Glutamatergic neuron (in vitro differentiated cells): ENCODE results near the gene JARID2. TPM values are rescaled to one million over a fixed set of nuclear protein-coding genes. Genes with fewer than 3 reads are reported as not detected.

Source experiments
- DNase-seq: peaks from one replicate; pipeline ENCODE4 v3.0.0; 2022
- H3K27ac Mint-ChIP-seq: one replicate; pipeline ENCODE4 v1.8.0; 2020; ENCODE audit warnings: mild to moderate bottlenecking, mixed read lengths, inconsistent platforms; ENCODE audit not compliant: unreplicated experiment
- H3K27me3 Mint-ChIP-seq: one replicate; pipeline ENCODE4 v1.8.0; 2020; ENCODE audit warnings: mild to moderate bottlenecking, moderate library complexity, mixed read lengths, inconsistent platforms; ENCODE audit not compliant: unreplicated experiment
- H3K36me3 Mint-ChIP-seq: one replicate; pipeline ENCODE4 v1.8.0; 2020; ENCODE audit warnings: mild to moderate bottlenecking, mixed read lengths, inconsistent platforms; ENCODE audit not compliant: unreplicated experiment
- H3K4me1 Mint-ChIP-seq: one replicate; pipeline ENCODE4 v1.8.0; 2020; ENCODE audit warnings: mild to moderate bottlenecking, low read depth, mixed read lengths, inconsistent platforms; ENCODE audit not compliant: unreplicated experiment
- H3K4me3 Mint-ChIP-seq: one replicate; pipeline ENCODE4 v1.8.0; 2020; ENCODE audit warnings: mild to moderate bottlenecking, mixed read lengths, inconsistent platforms; ENCODE audit not compliant: unreplicated experiment
- H3K9me3 Mint-ChIP-seq: one replicate; pipeline ENCODE4 v1.8.0; 2020; ENCODE audit warnings: mild to moderate bottlenecking, moderate library complexity, mixed read lengths, inconsistent platforms; ENCODE audit not compliant: unreplicated experiment
- total RNA-seq: library from RNA; stranded (reverse); fragmentation: NEBNext Ultra II Directional; extraction: Animal tissue kit (Norgen Biotek cat#: 25700); gene quantifications from one replicate; pipeline ENCODE4 v1.2.1, GENCODE V29; 2021; ENCODE audit not compliant: unreplicated experiment
- TF ChIP-seq, protein P1 (sequence below): fragments of 200-600 bp; sonication (generic); IDR thresholded peaks from one replicate; pipeline ENCODE4 v1.5.0; 2021; ENCODE audit not compliant: partially characterized antibody, unreplicated experiment

JARID2 gene
- total RNA-seq, 1 donor from 2014 or later = 83.8 TPM

DNA sequence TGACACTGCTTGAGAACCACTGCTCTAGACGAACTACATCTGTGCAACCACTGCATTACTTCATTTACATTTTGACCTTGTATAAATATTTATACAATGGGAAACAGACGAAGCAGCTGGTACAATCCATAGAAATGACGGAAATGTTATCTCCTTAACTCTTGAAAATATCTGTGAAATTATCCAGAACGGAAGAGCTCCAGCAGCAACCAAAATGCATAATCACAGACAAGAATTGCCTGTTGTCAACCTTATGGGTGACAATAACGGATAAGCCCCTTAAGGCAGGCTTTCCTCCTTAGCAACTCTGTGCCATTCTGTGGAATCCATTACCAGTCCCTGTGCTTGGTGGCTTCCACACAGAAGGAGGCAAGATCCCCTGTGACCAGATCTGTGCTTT, 301.5 kb downstream of the JARID2 start:
- TF ChIP-seq, protein P1, sequence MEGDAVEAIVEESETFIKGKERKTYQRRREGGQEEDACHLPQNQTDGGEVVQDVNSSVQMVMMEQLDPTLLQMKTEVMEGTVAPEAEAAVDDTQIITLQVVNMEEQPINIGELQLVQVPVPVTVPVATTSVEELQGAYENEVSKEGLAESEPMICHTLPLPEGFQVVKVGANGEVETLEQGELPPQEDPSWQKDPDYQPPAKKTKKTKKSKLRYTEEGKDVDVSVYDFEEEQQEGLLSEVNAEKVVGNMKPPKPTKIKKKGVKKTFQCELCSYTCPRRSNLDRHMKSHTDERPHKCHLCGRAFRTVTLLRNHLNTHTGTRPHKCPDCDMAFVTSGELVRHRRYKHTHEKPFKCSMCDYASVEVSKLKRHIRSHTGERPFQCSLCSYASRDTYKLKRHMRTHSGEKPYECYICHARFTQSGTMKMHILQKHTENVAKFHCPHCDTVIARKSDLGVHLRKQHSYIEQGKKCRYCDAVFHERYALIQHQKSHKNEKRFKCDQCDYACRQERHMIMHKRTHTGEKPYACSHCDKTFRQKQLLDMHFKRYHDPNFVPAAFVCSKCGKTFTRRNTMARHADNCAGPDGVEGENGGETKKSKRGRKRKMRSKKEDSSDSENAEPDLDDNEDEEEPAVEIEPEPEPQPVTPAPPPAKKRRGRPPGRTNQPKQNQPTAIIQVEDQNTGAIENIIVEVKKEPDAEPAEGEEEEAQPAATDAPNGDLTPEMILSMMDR = no peak
- no peak for DNase-seq
- no peaks in the 10 kb centered on the region for H3K9me3 Mint-ChIP-seq
- H3K27me3 Mint-ChIP-seq = no peaks in the 10 kb centered on the region
- no peak overlapping the region for H3K27ac Mint-ChIP-seq
- peaks cover 4% of the 10 kb centered on the region for H3K4me1 Mint-ChIP-seq
- H3K4me3 Mint-ChIP-seq = no peak overlapping the region
- no peaks in the 10 kb centered on the region for H3K36me3 Mint-ChIP-seq

DNA sequence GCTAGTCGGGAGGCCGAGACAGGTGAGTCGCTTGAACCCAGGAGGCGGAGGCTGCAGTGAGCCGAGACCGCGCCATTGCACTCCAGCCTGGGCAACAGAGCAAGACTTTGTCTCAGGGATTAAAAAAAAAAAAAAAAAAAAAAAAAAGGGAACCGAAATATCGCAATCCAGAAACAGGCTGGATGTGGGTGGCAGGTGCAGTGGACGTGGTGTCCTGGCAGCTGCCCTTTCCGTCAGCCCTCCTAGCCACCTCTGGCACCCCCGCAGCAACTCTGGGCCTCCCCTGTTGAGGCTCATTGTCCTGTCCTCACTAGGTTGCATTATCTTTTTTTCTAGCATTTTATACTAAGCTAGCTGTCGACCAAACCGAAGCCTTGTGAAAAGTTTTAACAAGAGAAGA, 303.5 kb downstream of the JARID2 start:
- Mint-ChIP-seq H3K27me3 (no peaks in the 10 kb centered on the region), H3K4me3 (no peak overlapping the region)

DNA sequence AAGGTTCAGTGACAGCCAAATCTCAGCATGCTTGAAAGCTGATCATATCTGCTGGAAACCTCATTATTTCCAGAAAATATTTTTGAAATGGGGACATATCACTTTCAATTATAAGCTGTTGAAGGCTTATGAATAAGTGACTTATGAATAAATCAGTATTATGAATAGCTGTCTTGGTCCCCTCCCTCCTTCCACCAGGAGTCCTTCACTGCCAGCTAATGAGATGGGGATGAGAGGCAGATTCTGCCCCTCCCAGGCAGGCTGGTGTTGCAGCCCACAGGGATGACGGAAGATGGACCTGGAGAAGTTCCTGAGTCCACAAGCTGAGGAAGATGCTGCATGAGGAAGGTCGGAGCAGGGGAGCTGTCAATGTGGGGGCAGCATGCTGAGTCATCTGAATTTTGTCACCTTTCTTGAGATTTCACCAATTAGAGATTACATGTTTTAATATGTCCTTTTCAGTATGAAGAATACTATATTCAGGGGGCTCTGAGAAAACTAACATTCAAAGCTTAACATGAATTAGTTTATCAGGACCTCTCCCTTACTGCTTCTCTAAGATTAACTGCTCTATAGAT, 304.8 kb downstream of the JARID2 start:
- DNase-seq = no peak

More for the DNA sequence above, 303.5 kb downstream of the JARID2 start:
- DNase-seq = no peak
- TF ChIP-seq, protein P1 = no peak
- Mint-ChIP-seq H3K4me1 (peaks cover 12% of the 10 kb centered on the region), H3K27ac (no peak overlapping the region), H3K9me3 (no peaks in the 10 kb centered on the region), H3K36me3 (no peaks in the 10 kb centered on the region)

DNA sequence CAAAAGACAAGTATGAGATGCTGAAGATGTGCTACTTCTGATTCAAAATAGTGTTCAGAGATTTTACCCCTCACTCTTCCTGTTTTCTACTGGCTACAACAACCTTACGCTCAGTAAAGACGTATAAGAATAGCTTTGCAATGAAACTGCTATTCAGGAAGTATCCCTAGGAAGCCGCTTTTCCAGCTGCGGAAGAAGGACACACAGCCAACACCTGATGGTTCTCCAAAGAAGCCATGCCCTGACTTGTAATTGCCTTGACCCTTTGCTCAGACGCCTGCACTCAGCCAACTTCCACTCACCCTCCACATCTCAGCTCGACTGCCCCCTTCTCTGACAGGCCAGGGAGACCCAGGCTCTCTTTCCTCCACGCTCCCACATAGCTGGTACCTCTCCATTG, 305.4 kb downstream of the JARID2 start:
- DNase-seq = no peak
- Mint-ChIP-seq H3K4me1 (peaks cover 12% of the 10 kb centered on the region), H3K4me3 (no peak overlapping the region), H3K27ac (no peak overlapping the region), H3K36me3 (no peaks in the 10 kb centered on the region), H3K27me3 (no peaks in the 10 kb centered on the region), H3K9me3 (no peaks in the 10 kb centered on the region)
- TF ChIP-seq, protein P1 = no peak

More for the DNA sequence above, 304.8 kb downstream of the JARID2 start:
- H3K4me1 Mint-ChIP-seq = peaks cover 12% of the 10 kb centered on the region
- H3K27ac Mint-ChIP-seq = no peak overlapping the region
- TF ChIP-seq, protein P1 = no peak
- H3K36me3 Mint-ChIP-seq = no peaks in the 10 kb centered on the region
- H3K4me3 Mint-ChIP-seq = peak overlapping the region; percentile 30
- no peaks in the 10 kb centered on the region for H3K27me3 Mint-ChIP-seq
- H3K9me3 Mint-ChIP-seq = no peaks in the 10 kb centered on the region

DNA sequence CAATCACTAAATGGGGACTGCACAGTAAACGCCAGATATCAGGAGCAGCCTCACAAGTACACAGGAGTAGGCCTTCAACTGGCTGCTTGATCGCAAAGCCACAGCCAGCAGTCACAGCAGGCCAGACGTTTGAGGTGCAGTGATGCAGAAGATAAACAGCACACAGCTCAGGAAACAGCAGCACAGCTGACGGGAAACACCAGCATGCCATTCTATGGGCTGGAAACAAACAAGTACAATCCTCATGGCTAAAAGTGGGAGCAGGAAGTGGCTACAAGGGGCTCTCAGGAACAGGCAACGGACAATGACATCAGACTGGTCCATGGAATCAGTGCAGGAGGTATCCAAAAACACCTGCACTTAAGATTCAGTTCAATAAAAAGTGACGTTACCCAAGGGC, 305.9 kb downstream of the JARID2 start:
- Mint-ChIP-seq H3K27ac (no peak overlapping the region), H3K9me3 (no peaks in the 10 kb centered on the region), H3K4me3 (no peak overlapping the region), H3K36me3 (no peaks in the 10 kb centered on the region), H3K27me3 (peaks cover 2% of the 10 kb centered on the region), H3K4me1 (peaks cover 12% of the 10 kb centered on the region)
- TF ChIP-seq, protein P1 = no peak
- DNase-seq = no peak
